Measurements from ENCODE around the gene BRSK2. TPM values are rescaled to one million over a fixed set of nuclear protein-coding genes. Genes with fewer than 3 reads are reported as not detected.
"Not testable (repeated sequence)": the region's sequence is repeated elsewhere in the genome, so short reads cannot be mapped to it uniquely, and the experiment has no call there.

Gene BRSK2
- total RNA-seq, 1 donor, result 0.36 TPM

- TF ChIP-seq CTCF (IDR thresholded peaks at IDR 0.05; ENCODE audit: insufficient read depth, low read length), result no peak
- H3K4me3 ChIP-seq (ENCODE audit: low read depth, low read length), result no peak overlapping the region
- DNase-seq (ENCODE audit: low read depth), result no peak
These were observed 44.4 kb downstream of the BRSK2 start for GRCh38 chr11:1433977-1434640.

DNA sequence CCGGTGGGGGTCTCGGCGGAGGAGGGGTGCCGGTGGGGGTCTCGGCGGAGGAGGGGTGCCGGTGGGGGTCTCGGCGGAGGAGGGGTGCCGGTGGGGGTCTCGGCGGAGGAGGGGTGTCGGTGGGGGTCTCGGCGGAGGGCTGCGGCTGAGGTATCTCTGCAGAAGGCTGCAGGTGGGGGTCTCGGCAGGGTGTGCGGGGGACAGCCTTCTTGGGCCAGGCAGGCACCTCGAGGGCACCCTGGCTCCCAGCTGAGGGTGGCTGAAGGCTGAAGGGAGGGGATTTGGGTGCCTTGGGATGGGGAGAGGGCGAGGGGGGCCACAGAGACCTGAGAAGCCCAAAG, 45.7 kb downstream of the BRSK2 start:
- not testable (repeated sequence) for H3K4me3 ChIP-seq (ENCODE audit: low read depth, low read length); DNase-seq (ENCODE audit: low read depth)

DNA sequence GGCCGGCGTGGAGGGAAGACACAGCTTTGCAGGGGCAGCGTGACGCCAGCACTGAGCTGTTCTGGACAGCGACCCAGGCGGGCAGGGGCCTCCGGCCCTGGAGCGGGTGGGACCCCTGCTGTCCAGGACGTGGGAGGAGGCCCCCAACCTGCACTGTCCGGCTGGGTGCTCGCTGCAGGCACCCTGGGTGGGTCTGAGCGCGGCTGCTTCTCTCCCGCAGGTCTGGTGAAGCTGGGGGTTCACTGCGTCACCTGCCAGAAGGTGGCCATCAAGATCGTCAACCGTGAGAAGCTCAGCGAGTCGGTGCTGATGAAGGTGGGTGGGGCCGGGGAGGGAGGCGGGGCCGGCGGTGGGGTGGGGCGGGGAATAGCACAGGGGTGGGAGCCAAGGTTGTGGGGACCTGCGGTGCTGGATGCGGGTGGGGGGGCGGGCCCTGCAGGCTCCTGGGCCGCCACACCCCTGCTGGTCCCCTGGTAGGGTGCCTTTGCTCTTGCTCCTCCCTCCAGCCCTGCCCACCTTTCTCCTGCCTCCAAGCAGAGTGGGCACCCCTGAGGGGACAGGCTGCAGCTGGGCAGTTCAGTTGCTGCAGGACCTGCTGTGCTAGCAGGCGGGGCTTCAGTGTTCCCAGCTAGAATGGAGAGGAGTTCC, 46.2 kb downstream of the BRSK2 start:
- DNase-seq (ENCODE audit: low read depth), result no peak
- H3K4me3 ChIP-seq (ENCODE audit: low read depth, low read length), result no peak overlapping the region
- TF ChIP-seq CTCF (IDR thresholded peaks at IDR 0.05; ENCODE audit: insufficient read depth, low read length), result no peak

DNA sequence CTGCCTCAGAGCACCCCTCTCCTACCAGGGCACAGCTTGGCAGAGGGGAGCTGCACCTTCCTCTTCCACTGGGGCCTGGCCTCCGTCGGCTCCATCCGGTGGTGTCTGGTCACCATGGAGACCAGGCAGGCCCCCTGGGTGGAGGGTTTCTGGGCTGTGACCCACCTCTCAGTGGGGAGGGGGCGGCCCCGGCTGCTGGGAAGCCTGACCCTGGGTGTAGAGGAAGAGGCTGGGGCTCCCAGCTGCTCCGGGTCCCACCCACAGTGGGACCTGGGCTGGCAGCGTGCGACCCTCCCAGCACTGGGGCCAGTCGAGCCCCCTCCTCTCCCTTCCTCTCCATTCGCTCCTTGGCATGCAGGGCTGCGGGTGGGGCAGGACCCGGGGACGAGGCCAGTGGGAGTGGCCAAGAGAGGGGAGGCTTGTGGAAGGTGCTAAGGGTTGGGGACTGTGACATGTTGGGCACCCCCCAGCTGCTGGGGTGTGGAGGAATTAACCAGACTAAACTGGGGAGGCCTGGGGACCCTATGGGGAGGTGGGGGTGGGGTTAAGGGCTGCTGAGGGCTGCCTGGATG, 46.8 kb downstream of the BRSK2 start:
- DNase-seq (ENCODE audit: low read depth), result no peak
- no peak overlapping the region for H3K4me3 ChIP-seq (ENCODE audit: low read depth, low read length)
- TF ChIP-seq CTCF (IDR thresholded peaks at IDR 0.05; ENCODE audit: insufficient read depth, low read length), result no peak

DNA sequence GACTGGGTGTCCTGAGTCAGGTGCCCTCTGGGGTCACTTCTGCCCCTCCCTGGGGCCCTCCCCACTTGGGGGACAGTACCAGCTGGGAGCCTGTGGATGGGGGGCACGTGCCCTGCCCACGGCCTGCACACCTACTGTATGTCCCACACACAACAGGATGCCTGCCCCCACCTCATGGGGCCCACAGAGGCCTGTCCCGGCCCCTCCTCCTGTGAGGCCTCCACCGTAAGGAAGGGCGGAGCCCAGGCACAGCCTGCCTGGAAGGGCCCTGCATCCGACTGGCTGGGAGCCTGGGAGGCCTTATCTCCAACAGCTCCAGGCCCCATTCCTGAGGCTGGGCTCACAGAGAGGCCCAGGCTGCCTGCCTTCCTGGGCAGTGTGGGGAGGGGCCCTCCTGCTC, 47.8 kb downstream of the BRSK2 start:
- peak; percentile 81 for DNase-seq (ENCODE audit: low read depth)
- no peak overlapping the region for H3K4me3 ChIP-seq (ENCODE audit: low read depth, low read length)
- TF ChIP-seq CTCF (IDR thresholded peaks at IDR 0.05; ENCODE audit: insufficient read depth, low read length), result no peak

DNA sequence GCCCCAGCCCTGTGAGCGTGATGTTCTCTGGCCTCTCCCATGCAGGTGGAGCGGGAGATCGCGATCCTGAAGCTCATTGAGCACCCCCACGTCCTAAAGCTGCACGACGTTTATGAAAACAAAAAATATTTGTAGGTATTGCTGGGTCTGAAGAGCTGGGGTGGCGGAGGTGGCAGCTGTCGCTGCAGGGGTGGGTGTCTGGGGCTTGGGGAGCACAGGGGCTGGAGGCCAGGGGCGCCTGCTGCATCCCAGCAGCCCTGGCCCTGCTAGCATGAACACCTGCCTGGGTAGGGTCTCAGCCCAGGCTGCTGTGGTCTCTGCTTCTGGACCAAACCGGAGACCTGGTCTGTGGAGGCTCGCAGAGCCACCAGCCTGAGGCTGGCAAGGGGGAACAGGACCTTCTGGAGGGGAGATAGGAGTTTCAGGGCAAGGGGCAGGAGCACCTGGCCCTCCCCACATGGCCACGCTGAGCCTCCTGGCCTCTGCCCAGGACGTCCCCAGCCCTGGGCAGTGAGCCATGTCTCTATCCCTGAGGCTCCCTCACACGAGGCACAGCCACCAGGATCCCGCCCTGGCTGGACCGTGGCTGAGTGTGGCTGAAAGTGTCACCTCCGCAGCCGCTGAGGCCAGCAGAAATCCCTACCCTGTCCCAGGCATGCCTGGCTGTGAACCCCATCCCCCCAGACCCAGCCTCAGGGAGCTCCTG, 48.7 kb downstream of the BRSK2 start:
- H3K4me3 ChIP-seq (ENCODE audit: low read depth, low read length), result no peak overlapping the region
- TF ChIP-seq CTCF (IDR thresholded peaks at IDR 0.05; ENCODE audit: insufficient read depth, low read length), result no peak
- no peak for DNase-seq (ENCODE audit: low read depth)

GRCh38 chr11:1438967-1439330, 49.2 kb downstream of the BRSK2 start:
- TF ChIP-seq CTCF (IDR thresholded peaks at IDR 0.05; ENCODE audit: insufficient read depth, low read length), result no peak
- H3K4me3 ChIP-seq (ENCODE audit: low read depth, low read length), result no peak overlapping the region
- DNase-seq (ENCODE audit: low read depth), result no peak
